NT2/D1 (cell line): ENCODE measurements around the gene ACIN1.

Experiments
- YY1 ChIP-seq: IDR thresholded peaks from 2 replicates; pipeline ENCODE4 v1.6.1; 2011; ENCODE audit not compliant: insufficient read length, insufficient read depth
- ZNF274 ChIP-seq: IDR thresholded peaks from 2 replicates; pipeline ENCODE4 v1.6.1; 2011; ENCODE audit warnings: mild to moderate bottlenecking, low read depth, low read length

- no peak for TF ChIP-seq ZNF274
- no peak for TF ChIP-seq YY1
Measured at GRCh38 chr14:23033801-23034497, 61.0 kb downstream of the ACIN1 start.
